Muscle of leg (tissue), 11 donors: ENCODE measurements around the gene PLVAP. TPM values are rescaled to one million over a fixed set of nuclear protein-coding genes. Genes with fewer than 3 reads are reported as not detected.
"Not testable (repeated sequence)": the region's sequence is repeated elsewhere in the genome, so short reads cannot be mapped to it uniquely, and the experiment has no call there.

Source experiments
- DNase-seq: peaks from one replicate; pipeline ENCODE4 v3.0.0; 2013
- H3K27ac ChIP-seq: one replicate; pipeline ENCODE4 v1.5.1; 2013; ENCODE audit warnings: mild to moderate bottlenecking, low read length, control low read depth
- H3K27me3 ChIP-seq: one replicate; pipeline ENCODE4 v1.6.1; 2013; ENCODE audit warnings: low read length; ENCODE audit not compliant: control insufficient read depth, insufficient read depth
- H3K36me3 ChIP-seq: one replicate; pipeline ENCODE4 v1.6.1; 2013; ENCODE audit warnings: low read length; ENCODE audit not compliant: control insufficient read depth, insufficient read depth
- H3K4me1 ChIP-seq: one replicate; pipeline ENCODE4 v1.6.1; 2013; ENCODE audit warnings: low read length; ENCODE audit not compliant: control insufficient read depth, insufficient read depth
- H3K4me3 ChIP-seq: one replicate; pipeline ENCODE4 v1.5.1; 2013; ENCODE audit warnings: low read length, control low read depth
- H3K9me3 ChIP-seq: replicated peaks from 2 replicates; pipeline ENCODE4 v1.6.1; 2013; ENCODE audit warnings: low read depth, low read length; ENCODE audit not compliant: control insufficient read depth
- WGBS: methylation state at CpG from one replicate; pipeline ENCODE4 v1.1.5; 2013; ENCODE audit warnings: missing lambda C conversion rate; ENCODE audit not compliant: insufficient coverage; 5-methylcytosine and 5-hydroxymethylcytosine counted together
- polyA plus RNA-seq, 8 donors: library from polyadenylated mRNA; unstranded; fragments of 120-200 nt; gene quantifications; one replicate each; pipeline versions ENCODE4 v1.2.1 to v1.2.3, GENCODE V29; 2013; ENCODE audit warnings: inconsistent platforms in 1 of 8, low replicate concordance in 1 of 8; ENCODE audit not compliant: insufficient read length in 8 of 8, insufficient read depth in 1 of 8
- total RNA-seq: library from RNA; stranded (reverse); fragments of 120-200 nt; gene quantifications from one replicate; pipeline ENCODE4 v1.2.4, GENCODE V29; 2013

Gene PLVAP
- total and polyA plus RNA-seq, 9 donors = 23.1 to 70.0 (median 61.7) TPM

GRCh38 chr19:17389288-17389687 is 12.1 kb upstream of the PLVAP start:
- Histone ChIP-seq H3K27ac (no peak overlapping the region), H3K9me3 (no peaks in the 10 kb centered on the region), H3K4me1 (peaks cover 18% of the 10 kb centered on the region), H3K27me3 (peaks cover 17% of the 10 kb centered on the region), H3K4me3 (no peak overlapping the region), H3K36me3 (no peaks in the 10 kb centered on the region)
- WGBS = no CpG with 5 or more reads among the region's 1 CpG
- no peak for DNase-seq

GRCh38 chr19:17385878-17386611 is 8.9 kb upstream of the PLVAP start:
- H3K27me3 ChIP-seq = peaks cover 17% of the 10 kb centered on the region
- H3K4me1 ChIP-seq = peaks cover 17% of the 10 kb centered on the region
- DNase-seq = peak; percentile 73
- H3K36me3 ChIP-seq = no peaks in the 10 kb centered on the region
- H3K27ac ChIP-seq = peak overlapping the region; percentile 35
- no peaks in the 10 kb centered on the region for H3K9me3 ChIP-seq
- no peak overlapping the region for H3K4me3 ChIP-seq
- WGBS = 22% methylated on average over 9 of the region's 20 CpGs

- no peak for DNase-seq
- 97% methylated on average over 4 of the region's 5 CpGs for WGBS
- Histone ChIP-seq H3K27me3 (no peaks in the 10 kb centered on the region), H3K27ac (no peak overlapping the region), H3K4me1 (peaks cover 21% of the 10 kb centered on the region), H3K36me3 (no peaks in the 10 kb centered on the region), H3K9me3 (no peaks in the 10 kb centered on the region), H3K4me3 (no peak overlapping the region)
These were observed 3.4 kb upstream of the PLVAP start for GRCh38 chr19:17380426-17381138.

- H3K9me3 ChIP-seq = no peaks in the 10 kb centered on the region
- no peaks in the 10 kb centered on the region for H3K27me3 ChIP-seq
- H3K4me1 ChIP-seq = peaks cover 21% of the 10 kb centered on the region
- no peaks in the 10 kb centered on the region for H3K36me3 ChIP-seq
- H3K27ac ChIP-seq = peak overlapping the region; percentile 31
- H3K4me3 ChIP-seq = no peak overlapping the region
- peak; percentile 50 for DNase-seq
- WGBS = 15% methylated on average over 12 of the region's 14 CpGs
These were observed 2.1 kb upstream of the PLVAP start for GRCh38 chr19:17379221-17379631.

GRCh38 chr19:17378271-17378670 is 1.1 kb upstream of the PLVAP start:
- Histone ChIP-seq H3K36me3 (no peaks in the 10 kb centered on the region), H3K27me3 (no peaks in the 10 kb centered on the region), H3K9me3 (no peaks in the 10 kb centered on the region), H3K4me3 (no peak overlapping the region), H3K27ac (no peak overlapping the region), H3K4me1 (peaks cover 19% of the 10 kb centered on the region)
- DNase-seq = no peak
- 68% methylated on average over 8 of the region's 13 CpGs for WGBS

GRCh38 chr19:17370026-17370587 is 7.0 kb downstream of the PLVAP start:
- 50% methylated on average over 1 of the region's 8 CpGs for WGBS
- Histone ChIP-seq H3K27ac (no peak overlapping the region), H3K9me3 (no peaks in the 10 kb centered on the region), H3K4me3 (no peak overlapping the region), H3K36me3 (no peaks in the 10 kb centered on the region), H3K4me1 (peaks cover 4% of the 10 kb centered on the region), H3K27me3 (no peaks in the 10 kb centered on the region)
- DNase-seq = peak; percentile 84

- no peaks in the 10 kb centered on the region for H3K9me3 ChIP-seq
- H3K27ac ChIP-seq = no peak overlapping the region
- peaks cover 4% of the 10 kb centered on the region for H3K4me1 ChIP-seq
- no peak overlapping the region for H3K4me3 ChIP-seq
- H3K27me3 ChIP-seq = no peaks in the 10 kb centered on the region
- DNase-seq = no peak
- no peaks in the 10 kb centered on the region for H3K36me3 ChIP-seq
- 83% methylated on average over 18 of the region's 22 CpGs for whole genome bisulfite sequencing
These were observed 11.8 kb downstream of the PLVAP start for GRCh38 chr19:17365361-17365760.

- 93% methylated on average over 9 of the region's 20 CpGs for WGBS
- not testable (repeated sequence) for H3K27ac ChIP-seq, H3K27me3 ChIP-seq, H3K4me3 ChIP-seq, DNase-seq, H3K4me1 ChIP-seq, H3K9me3 ChIP-seq, H3K36me3 ChIP-seq
These were observed 13.1 kb downstream of the PLVAP start for GRCh38 chr19:17363852-17364605.

- DNase-seq = no peak
- Histone ChIP-seq H3K4me1 (no peaks in the 10 kb centered on the region), H3K27ac (no peak overlapping the region), H3K4me3 (no peak overlapping the region), H3K9me3 (no peaks in the 10 kb centered on the region), H3K36me3 (no peaks in the 10 kb centered on the region), H3K27me3 (no peaks in the 10 kb centered on the region)
- WGBS = 64% methylated on average over 1 of the region's 6 CpGs
These were observed 17.0 kb downstream of the PLVAP start for GRCh38 chr19:17359905-17360800.
